CD1c-positive myeloid dendritic cell (primary cell): ENCODE data around the gene SEPTIN2.
A peak's percentile ranks its signal among the peaks of the same experiment; 100 is the strongest.
"Not testable (repeated sequence)": the region's sequence is repeated elsewhere in the genome, so short reads cannot be mapped to it uniquely, and the experiment has no call there.

Source experiments
- DNase-seq: peaks from one replicate; pipeline ENCODE4 v3.0.0-alpha.2; 2016; ENCODE audit errors: extremely low spot score

Gene SEPTIN2

GRCh38 chr2:241286348-241287090 is 29.2 kb upstream of the SEPTIN2 start:
- no peak for DNase-seq

GRCh38 chr2:241288324-241288888 is 27.3 kb upstream of the SEPTIN2 start:
- no peak for DNase-seq

- DNase-seq: no peak
Observed at GRCh38 chr2:241289053-241289452, 26.7 kb upstream of the SEPTIN2 start.

GRCh38 chr2:241289597-241289996 is 26.1 kb upstream of the SEPTIN2 start:
- DNase-seq: no peak

GRCh38 chr2:241291153-241291552 is 24.6 kb upstream of the SEPTIN2 start:
- no peak for DNase-seq

- DNase-seq: no peak
Observed at GRCh38 chr2:241291977-241292376, 23.7 kb upstream of the SEPTIN2 start.

- not testable (repeated sequence) for DNase-seq
Observed at GRCh38 chr2:241293378-241293797, 22.3 kb upstream of the SEPTIN2 start.

- DNase-seq: no peak
Observed at GRCh38 chr2:241295326-241296095, 20.2 kb upstream of the SEPTIN2 start.

GRCh38 chr2:241296767-241297166 is 19.0 kb upstream of the SEPTIN2 start:
- no peak for DNase-seq

- no peak for DNase-seq
Observed at GRCh38 chr2:241298673-241299072, 17.1 kb upstream of the SEPTIN2 start.

GRCh38 chr2:241300000-241300399 is 15.7 kb upstream of the SEPTIN2 start:
- DNase-seq: no peak

- no peak for DNase-seq
Observed at GRCh38 chr2:241302083-241302482, 13.6 kb upstream of the SEPTIN2 start.

GRCh38 chr2:241302759-241303651 is 12.7 kb upstream of the SEPTIN2 start:
- DNase-seq: no peak

GRCh38 chr2:241304039-241304670 is 11.6 kb upstream of the SEPTIN2 start:
- no peak for DNase-seq

GRCh38 chr2:241307055-241307454 is 8.7 kb upstream of the SEPTIN2 start:
- DNase-seq: no peak

GRCh38 chr2:241308267-241308666 is 7.5 kb upstream of the SEPTIN2 start:
- DNase-seq: no peak

- no peak for DNase-seq
Observed at GRCh38 chr2:241308832-241309500, 6.8 kb upstream of the SEPTIN2 start.

GRCh38 chr2:241309684-241310117 is 6.0 kb upstream of the SEPTIN2 start:
- DNase-seq: peak; percentile 64

GRCh38 chr2:241310917-241311566 is 4.7 kb upstream of the SEPTIN2 start:
- DNase-seq: no peak

- no peak for DNase-seq
Observed at GRCh38 chr2:241312082-241312481, 3.6 kb upstream of the SEPTIN2 start.
